NAMALWA (cell line): ENCODE data around the gene TSPY4.
"Not testable (repeated sequence)": the region's sequence is repeated elsewhere in the genome, so short reads cannot be mapped to it uniquely, and the experiment has no call there.

Experiments
- DNase-seq: peaks from one replicate; pipeline ENCODE4 v3.0.0-alpha.2; 2015; ENCODE audit warnings: low spot score

Gene TSPY4

GRCh38 chrY:9337164-9337563, at the start of gene TSPY4:
Gene TSPY4, plus strand, starts transcription at chrY:9337464. Its CDS starts 46 bp downstream, at chrY:9337510.
- DNase-seq: not testable (repeated sequence)

DNA sequence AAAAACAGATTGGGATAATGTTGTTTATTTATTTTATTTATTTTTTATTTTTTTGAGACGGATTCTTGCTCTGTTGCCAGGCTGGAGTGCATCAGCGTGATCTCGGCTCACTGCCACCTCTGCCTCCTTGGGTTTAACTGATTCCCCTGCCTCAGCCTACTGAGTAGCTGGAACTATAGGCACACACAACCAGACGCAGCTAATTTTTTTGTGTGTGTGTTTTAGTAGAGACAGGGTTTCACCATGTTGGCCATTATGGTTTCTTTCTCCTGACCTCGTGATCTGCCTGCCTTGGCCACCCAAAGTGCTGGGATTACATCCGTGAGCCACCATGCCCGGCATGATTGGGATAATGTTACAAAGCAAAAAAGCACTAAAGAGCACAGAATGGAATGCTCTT, 16.3 kb upstream of the TSPY4 start:
- no peak for DNase-seq

DNA sequence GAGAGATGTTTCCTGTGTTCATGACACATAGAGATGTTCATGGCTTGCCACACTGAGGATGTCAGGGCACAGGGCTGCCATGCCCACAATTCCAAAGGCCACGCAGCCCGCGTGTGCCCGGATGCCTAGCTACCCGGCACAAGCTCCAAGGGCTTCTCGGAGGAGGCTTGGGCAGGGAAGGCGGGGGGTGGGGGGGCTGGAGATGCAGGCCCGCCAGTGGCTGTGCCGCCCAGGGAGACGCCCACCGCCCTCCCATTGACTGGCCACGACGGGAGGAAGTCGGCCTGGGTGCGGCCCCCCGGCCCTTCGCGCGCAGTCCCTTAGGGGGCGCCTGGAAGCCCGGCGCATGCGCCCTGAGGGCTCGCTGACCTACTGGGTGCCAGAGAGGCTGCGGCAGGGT, 20.2 kb downstream of the TSPY4 start, which contains the start of gene TSPY8:
Gene TSPY8, plus strand, starts transcription at position 301 of the 400 bp plus-strand sequence. Its CDS starts 46 bp downstream, at position 347.
- DNase-seq: not testable (repeated sequence)
